ENCODE measurements around the gene BSG. TPM values are rescaled to one million over a fixed set of nuclear protein-coding genes. Genes with fewer than 3 reads are reported as not detected.

The BSG gene
- polyA plus RNA-seq, 3 donors from 2014 or later, result 513 to 682 (median 576) TPM

GRCh38 chr19:535017-535835 lies 37.2 kb upstream of the BSG start:
- H3K27me3 Mint-ChIP-seq (ENCODE audit: low read depth in 3 of 3), result peaks cover 0 to 12% (median 3%) of the 10 kb centered on the region in 3 donors
- H3K4me3 Mint-ChIP-seq, result peak overlapping the region in 3 of 5 donors; percentile 40 to 55 (median 52)
- no peak for DNase-seq
- H3K27ac Mint-ChIP-seq, result peak overlapping the region in 2 of 6 donors; percentile 79
- peaks cover 4 to 8% (median 8%) of the 10 kb centered on the region in 3 donors for H3K36me3 Mint-ChIP-seq
- H3K4me1 Mint-ChIP-seq, result peaks cover 13 to 26% of the 10 kb centered on the region in 2 donors
- no peaks in the 10 kb centered on the region for H3K9me3 Mint-ChIP-seq

GRCh38 chr19:536031-536880 lies 36.1 kb upstream of the BSG start:
- H3K4me3 Mint-ChIP-seq, result no peak overlapping the region
- H3K27me3 Mint-ChIP-seq (ENCODE audit: low read depth in 3 of 3), result peaks cover 0 to 6% (median 0%) of the 10 kb centered on the region in 3 donors
- peaks cover 13 to 26% of the 10 kb centered on the region in 2 donors for H3K4me1 Mint-ChIP-seq
- H3K27ac Mint-ChIP-seq, result no peak overlapping the region
- DNase-seq, result no peak
- peaks cover 4 to 8% (median 8%) of the 10 kb centered on the region in 3 donors for H3K36me3 Mint-ChIP-seq
- no peaks in the 10 kb centered on the region for H3K9me3 Mint-ChIP-seq

- no peak for DNase-seq
- Mint-ChIP-seq H3K36me3 (peaks cover 4 to 8% (median 8%) of the 10 kb centered on the region in 3 donors), H3K4me1 (peaks cover 13 to 26% of the 10 kb centered on the region in 2 donors), H3K27ac (no peak overlapping the region), H3K4me3 (no peak overlapping the region), H3K9me3 (no peaks in the 10 kb centered on the region), H3K27me3 (ENCODE audit: low read depth in 3 of 3) (peaks cover 0 to 6% (median 1%) of the 10 kb centered on the region in 3 donors)
Observed at GRCh38 chr19:536881-537404, 35.5 kb upstream of the BSG start.

- Mint-ChIP-seq H3K27ac (no peak overlapping the region), H3K27me3 (ENCODE audit: low read depth in 3 of 3) (peaks cover 8 to 18% (median 10%) of the 10 kb centered on the region in 3 donors), H3K4me1 (peaks cover 10 to 26% of the 10 kb centered on the region in 2 donors), H3K36me3 (peaks cover 4 to 8% (median 8%) of the 10 kb centered on the region in 3 donors), H3K4me3 (no peak overlapping the region), H3K9me3 (no peaks in the 10 kb centered on the region)
- no peak for DNase-seq
Observed at GRCh38 chr19:538641-539428, 33.6 kb upstream of the BSG start.

- peaks cover 11 to 20% (median 15%) of the 10 kb centered on the region in 3 donors for H3K27me3 Mint-ChIP-seq (ENCODE audit: low read depth in 3 of 3)
- no peak for DNase-seq
- H3K36me3 Mint-ChIP-seq, result peaks cover 4 to 8% (median 8%) of the 10 kb centered on the region in 3 donors
- H3K27ac Mint-ChIP-seq, result no peak overlapping the region
- H3K9me3 Mint-ChIP-seq, result no peaks in the 10 kb centered on the region
- no peak overlapping the region for H3K4me3 Mint-ChIP-seq
- H3K4me1 Mint-ChIP-seq, result peaks cover 13 to 26% of the 10 kb centered on the region in 2 donors
Observed at GRCh38 chr19:539429-540030, 32.9 kb upstream of the BSG start.

- DNase-seq, result no peak
- Mint-ChIP-seq H3K4me3 (no peak overlapping the region), H3K4me1 (peaks cover 21 to 31% of the 10 kb centered on the region in 2 donors), H3K36me3 (peaks cover 4 to 8% (median 8%) of the 10 kb centered on the region in 3 donors), H3K9me3 (no peaks in the 10 kb centered on the region), H3K27ac (no peak overlapping the region), H3K27me3 (ENCODE audit: low read depth in 3 of 3) (peaks cover 11 to 25% (median 22%) of the 10 kb centered on the region in 3 donors)
Observed at GRCh38 chr19:540867-541637, 31.3 kb upstream of the BSG start.

GRCh38 chr19:541699-542098 lies 30.7 kb upstream of the BSG start:
- peak overlapping the region in 2 of 6 donors; percentile 34 to 61 for H3K27ac Mint-ChIP-seq
- peaks cover 11 to 25% (median 22%) of the 10 kb centered on the region in 3 donors for H3K27me3 Mint-ChIP-seq (ENCODE audit: low read depth in 3 of 3)
- peaks cover 21 to 31% of the 10 kb centered on the region in 2 donors for H3K4me1 Mint-ChIP-seq
- peaks cover 4 to 8% (median 8%) of the 10 kb centered on the region in 3 donors for H3K36me3 Mint-ChIP-seq
- H3K9me3 Mint-ChIP-seq, result no peaks in the 10 kb centered on the region
- H3K4me3 Mint-ChIP-seq, result no peak overlapping the region
- no peak for DNase-seq

- Mint-ChIP-seq H3K4me3 (peak overlapping the region in 2 of 5 donors; percentile 6 to 30), H3K27ac (peak overlapping the region in 4 of 6 donors; percentile 45 to 98 (median 96)), H3K27me3 (ENCODE audit: low read depth in 3 of 3) (peaks cover 11 to 25% (median 22%) of the 10 kb centered on the region in 3 donors), H3K9me3 (no peaks in the 10 kb centered on the region), H3K36me3 (peaks cover 4 to 8% (median 8%) of the 10 kb centered on the region in 3 donors), H3K4me1 (peaks cover 21 to 34% of the 10 kb centered on the region in 2 donors)
- no peak for DNase-seq
Observed at GRCh38 chr19:542173-542866, 30.1 kb upstream of the BSG start.

GRCh38 chr19:543910-544608 lies 28.3 kb upstream of the BSG start, which contains the start of gene GZMM:
TSS of gene GZMM (plus strand) at chr19:544053. CDS start at chr19:544072, 19 bp downstream.
- H3K4me3 Mint-ChIP-seq, result peak within 1 kb of the TSS; percentile 87 to 96 (median 92)
- DNase-seq, result peak; percentile 94 to 96 (median 95)
- H3K9me3 Mint-ChIP-seq, result no peaks in the 10 kb centered on the region
- peaks cover 4 to 8% (median 6%) of the 10 kb centered on the region in 3 donors for H3K36me3 Mint-ChIP-seq
- peaks cover 27 to 38% of the 10 kb centered on the region in 2 donors for H3K4me1 Mint-ChIP-seq
- peak within 1 kb of the TSS; percentile 93 to 98 (median 98) for H3K27ac Mint-ChIP-seq
- peaks cover 11 to 22% (median 21%) of the 10 kb centered on the region in 3 donors for H3K27me3 Mint-ChIP-seq (ENCODE audit: low read depth in 3 of 3)

- peak overlapping the region in 4 of 5 donors; percentile 11 to 50 (median 35) for H3K4me3 Mint-ChIP-seq
- no peaks in the 10 kb centered on the region for H3K9me3 Mint-ChIP-seq
- DNase-seq, result no peak
- H3K27ac Mint-ChIP-seq, result peak overlapping the region in 2 of 6 donors; percentile 36 to 74
- peaks cover 4 to 8% (median 6%) of the 10 kb centered on the region in 3 donors for H3K36me3 Mint-ChIP-seq
- peaks cover 13 to 24% (median 20%) of the 10 kb centered on the region in 3 donors for H3K27me3 Mint-ChIP-seq (ENCODE audit: low read depth in 3 of 3)
- peaks cover 27 to 38% of the 10 kb centered on the region in 2 donors for H3K4me1 Mint-ChIP-seq
Observed at GRCh38 chr19:547117-547516, 25.3 kb upstream of the BSG start.

Measured in immature natural killer cell (primary cell).